Smooth muscle cell (in vitro differentiated cells): ENCODE results near the gene METTL5. TPM values are rescaled to one million over a fixed set of nuclear protein-coding genes. Genes with fewer than 3 reads are reported as not detected.
"Not testable (repeated sequence)": the region's sequence is repeated elsewhere in the genome, so short reads cannot be mapped to it uniquely, and the experiment has no call there.

Source experiments
- DNase-seq: peaks from one replicate; lab custom pipeline; 2025; ENCODE audit not compliant: unreplicated experiment; lab: John Stamatoyannopoulos, UW
- H2AFZ ChIP-seq: fragments of 200-600 bp; sonication (generic); 2 replicates; pipeline ENCODE4 v1.6.0; 2016; ENCODE audit warnings: antibody characterized with exemption, low read depth, mild to moderate bottlenecking
- H3F3A ChIP-seq: fragments of 200-600 bp; sonication (generic); 2 replicates; pipeline ENCODE4 v1.6.0; 2017; ENCODE audit warnings: antibody characterized with exemption, low read depth
- H3K27ac ChIP-seq: fragments of 200-600 bp; sonication (generic); 2 replicates; pipeline ENCODE4 v1.5.1; 2016; ENCODE audit warnings: low read depth, mild to moderate bottlenecking
- H3K27me3 ChIP-seq: fragments of 200-600 bp; sonication (generic); 2 replicates; pipeline ENCODE4 v1.6.1; 2016; ENCODE audit warnings: low read depth, mild to moderate bottlenecking
- H3K36me3 ChIP-seq: fragments of 200-600 bp; sonication (generic); 2 replicates; pipeline ENCODE4 v1.5.1; 2016; ENCODE audit warnings: low read depth
- H3K4me1 ChIP-seq: fragments of 200-600 bp; sonication (generic); 2 replicates; pipeline ENCODE4 v1.5.1; 2016; ENCODE audit warnings: low read depth
- H3K4me2 ChIP-seq: fragments of 200-600 bp; sonication (generic); 2 replicates; pipeline ENCODE4 v1.6.0; 2016; ENCODE audit warnings: mild to moderate bottlenecking
- H3K4me3 ChIP-seq: fragments of 200-600 bp; sonication (generic); 2 replicates; pipeline ENCODE4 v1.5.1; 2016; ENCODE audit warnings: mild to moderate bottlenecking
- H3K79me2 ChIP-seq: fragments of 200-600 bp; sonication (generic); 2 replicates; pipeline ENCODE4 v1.6.0; 2016; ENCODE audit warnings: low read depth, mild to moderate bottlenecking
- H3K9ac ChIP-seq: fragments of 200-600 bp; sonication (generic); 2 replicates; pipeline ENCODE4 v1.6.0; 2016; ENCODE audit warnings: low read depth
- H3K9me3 ChIP-seq: fragments of 200-600 bp; sonication (generic); replicated peaks from 2 replicates; pipeline ENCODE4 v1.5.1; 2016; ENCODE audit warnings: low read depth
- H4K20me1 ChIP-seq: fragments of 200-600 bp; sonication (generic); 2 replicates; pipeline ENCODE4 v1.6.0; 2016; ENCODE audit warnings: low read depth
- CTCF ChIP-seq: fragments of 200-600 bp; sonication (generic); IDR thresholded peaks from 2 replicates; pipeline ENCODE4 v1.5.1; 2017; ENCODE audit warnings: borderline replicate concordance, mild to moderate bottlenecking, antibody characterized with exemption; ENCODE audit not compliant: insufficient read depth, poor library complexity, severe bottlenecking
- WGBS: methylation state at CpG from one replicate; pipeline ENCODE4 v1.1.7; 2016; ENCODE audit warnings: low lambda C conversion rate; 5-methylcytosine and 5-hydroxymethylcytosine counted together
- polyA plus RNA-seq: library from polyadenylated mRNA; unstranded; fragments of >200 nt; fragmentation: Nextera tagmentation; extraction: Ambion mirVana; gene quantifications from 2 replicates; pipeline ENCODE4 v1.2.1, GENCODE V29; 2016
- total RNA-seq: library from RNA; depleted of rRNA; stranded (reverse); fragments of >200 nt; gene quantifications from 2 replicates; pipeline ENCODE4 v1.2.3, GENCODE V29; 2014

METTL5 gene
- total and polyA plus RNA-seq, 2 experiments from 2014 or later = 72.5 to 79.8 TPM

- H3K27me3 ChIP-seq = no peaks in the 10 kb centered on the region
- H3K36me3 ChIP-seq = no peaks in the 10 kb centered on the region
- H4K20me1 ChIP-seq = peaks cover 63% of the 10 kb centered on the region
- peaks cover 65% of the 10 kb centered on the region for H3K79me2 ChIP-seq
- no peak for DNase-seq
- 89% methylated on average over 4 of the region's 4 CpGs for WGBS
- TF ChIP-seq CTCF = no peak
- no peak overlapping the region for H2AFZ ChIP-seq
- H3F3A ChIP-seq = no peaks in the 10 kb centered on the region
- H3K27ac ChIP-seq = no peak overlapping the region
- H3K9me3 ChIP-seq = no peaks in the 10 kb centered on the region
- H3K4me2 ChIP-seq = no peak overlapping the region
- H3K4me1 ChIP-seq = peaks cover under 1% of the 10 kb centered on the region
- no peak overlapping the region for H3K4me3 ChIP-seq
- H3K9ac ChIP-seq = no peak overlapping the region
Measured at GRCh38 chr2:169860149-169860548, 35.4 kb upstream of the METTL5 start.

GRCh38 chr2:169859423-169859822 lies 34.7 kb upstream of the METTL5 start:
- no peaks in the 10 kb centered on the region for H3F3A ChIP-seq
- no peak for DNase-seq
- H3K9ac ChIP-seq = no peak overlapping the region
- H3K4me1 ChIP-seq = peaks cover 7% of the 10 kb centered on the region
- peaks cover 64% of the 10 kb centered on the region for H4K20me1 ChIP-seq
- no peak overlapping the region for H3K4me2 ChIP-seq
- no peak overlapping the region for H3K4me3 ChIP-seq
- no peaks in the 10 kb centered on the region for H3K27me3 ChIP-seq
- no peak overlapping the region for H2AFZ ChIP-seq
- H3K27ac ChIP-seq = no peak overlapping the region
- no peaks in the 10 kb centered on the region for H3K36me3 ChIP-seq
- H3K9me3 ChIP-seq = no peaks in the 10 kb centered on the region
- no peak for TF ChIP-seq CTCF
- peaks cover 66% of the 10 kb centered on the region for H3K79me2 ChIP-seq
- 98% methylated on average over 4 of the region's 4 CpGs for WGBS

- not testable (repeated sequence) for H3K9me3 ChIP-seq, H3K4me2 ChIP-seq, DNase-seq, H3K27me3 ChIP-seq, H3K9ac ChIP-seq, H3K4me1 ChIP-seq, H3K36me3 ChIP-seq, H3F3A ChIP-seq, H3K4me3 ChIP-seq, H3K27ac ChIP-seq, H2AFZ ChIP-seq
- WGBS = 95% methylated on average over 38 of the region's 42 CpGs
- Histone ChIP-seq H3K79me2 (peaks cover 60% of the 10 kb centered on the region), H4K20me1 (peaks cover 57% of the 10 kb centered on the region)
Measured at GRCh38 chr2:169855281-169856258, 30.9 kb upstream of the METTL5 start.

- Histone ChIP-seq H3K27me3 (no peaks in the 10 kb centered on the region), H3F3A (no peaks in the 10 kb centered on the region), H2AFZ (no peak overlapping the region), H3K79me2 (peaks cover 61% of the 10 kb centered on the region), H4K20me1 (peaks cover 46% of the 10 kb centered on the region), H3K4me1 (peaks cover 7% of the 10 kb centered on the region), H3K27ac (no peak overlapping the region), H3K9me3 (no peaks in the 10 kb centered on the region), H3K9ac (no peak overlapping the region), H3K36me3 (no peaks in the 10 kb centered on the region), H3K4me3 (no peak overlapping the region), H3K4me2 (no peak overlapping the region)
- WGBS = 96% methylated on average over 4 of the region's 4 CpGs
- DNase-seq = no peak
- no peak for TF ChIP-seq CTCF
Measured at GRCh38 chr2:169853041-169853668, 28.4 kb upstream of the METTL5 start.
